Measurements from ENCODE around the gene ELL3.
"Not testable (repeated sequence)": the region's sequence is repeated elsewhere in the genome, so short reads cannot be mapped to it uniquely, and the experiment has no call there.

The ELL3 gene, protein sequence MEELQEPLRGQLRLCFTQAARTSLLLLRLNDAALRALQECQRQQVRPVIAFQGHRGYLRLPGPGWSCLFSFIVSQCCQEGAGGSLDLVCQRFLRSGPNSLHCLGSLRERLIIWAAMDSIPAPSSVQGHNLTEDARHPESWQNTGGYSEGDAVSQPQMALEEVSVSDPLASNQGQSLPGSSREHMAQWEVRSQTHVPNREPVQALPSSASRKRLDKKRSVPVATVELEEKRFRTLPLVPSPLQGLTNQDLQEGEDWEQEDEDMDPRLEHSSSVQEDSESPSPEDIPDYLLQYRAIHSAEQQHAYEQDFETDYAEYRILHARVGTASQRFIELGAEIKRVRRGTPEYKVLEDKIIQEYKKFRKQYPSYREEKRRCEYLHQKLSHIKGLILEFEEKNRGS

DNA sequence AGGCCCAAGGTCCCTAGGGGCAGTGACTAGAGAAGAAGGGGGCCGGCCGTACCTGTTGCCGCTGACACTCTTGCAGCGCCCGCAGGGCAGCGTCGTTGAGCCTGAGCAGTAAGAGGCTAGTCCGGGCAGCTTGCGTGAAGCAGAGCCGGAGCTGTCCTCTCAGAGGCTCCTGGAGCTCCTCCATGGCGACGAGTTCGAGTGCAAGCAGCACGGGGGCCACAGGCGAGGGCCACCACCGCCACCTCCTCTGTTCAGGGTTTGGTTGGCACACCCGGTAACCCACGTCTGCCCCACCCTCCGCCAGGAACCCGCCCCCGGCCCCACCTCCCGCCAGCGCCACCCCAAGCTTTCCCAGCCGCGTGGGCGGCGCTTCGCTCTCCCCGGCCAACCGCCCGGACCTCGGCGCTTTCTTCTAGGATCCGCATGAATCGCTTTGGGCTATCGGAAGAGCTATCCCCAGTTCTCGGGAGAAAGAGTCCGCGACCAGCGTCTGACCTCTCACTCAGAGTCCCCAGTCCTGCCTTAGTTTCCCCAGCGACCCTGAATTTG, at the start of gene ELL3:
Gene ELL3 (minus strand): TSS at position 249 of the 549 bp plus-strand sequence. CDS start 65 bp downstream, at position 184.
- ChIA-PET POLR2A (ENCODE audit: low non-redundant PET) (interaction anchor here (0.5 to 1.0 kb wide), 4 partner anchors 9 to 33 kb away, joined by 3 to 10 read pairs (median 4); no protein-coding TSS in a partner anchor), CTCF (interaction anchor here (0.6 to 1.7 kb wide), 3 partner anchors 13 to 394 kb away, joined by 3 to 5 read pairs (median 4); no protein-coding TSS in a partner anchor)
- DNase-seq (ENCODE audit: low spot score) = peak; percentile 83
- peak within 1 kb of the TSS; percentile 93 for H3K27ac ChIP-seq
- TF ChIP-seq, protein P1, sequence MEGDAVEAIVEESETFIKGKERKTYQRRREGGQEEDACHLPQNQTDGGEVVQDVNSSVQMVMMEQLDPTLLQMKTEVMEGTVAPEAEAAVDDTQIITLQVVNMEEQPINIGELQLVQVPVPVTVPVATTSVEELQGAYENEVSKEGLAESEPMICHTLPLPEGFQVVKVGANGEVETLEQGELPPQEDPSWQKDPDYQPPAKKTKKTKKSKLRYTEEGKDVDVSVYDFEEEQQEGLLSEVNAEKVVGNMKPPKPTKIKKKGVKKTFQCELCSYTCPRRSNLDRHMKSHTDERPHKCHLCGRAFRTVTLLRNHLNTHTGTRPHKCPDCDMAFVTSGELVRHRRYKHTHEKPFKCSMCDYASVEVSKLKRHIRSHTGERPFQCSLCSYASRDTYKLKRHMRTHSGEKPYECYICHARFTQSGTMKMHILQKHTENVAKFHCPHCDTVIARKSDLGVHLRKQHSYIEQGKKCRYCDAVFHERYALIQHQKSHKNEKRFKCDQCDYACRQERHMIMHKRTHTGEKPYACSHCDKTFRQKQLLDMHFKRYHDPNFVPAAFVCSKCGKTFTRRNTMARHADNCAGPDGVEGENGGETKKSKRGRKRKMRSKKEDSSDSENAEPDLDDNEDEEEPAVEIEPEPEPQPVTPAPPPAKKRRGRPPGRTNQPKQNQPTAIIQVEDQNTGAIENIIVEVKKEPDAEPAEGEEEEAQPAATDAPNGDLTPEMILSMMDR (conservative IDR thresholded peaks at IDR 0.05; ENCODE audit: low read depth) = no peak

DNA sequence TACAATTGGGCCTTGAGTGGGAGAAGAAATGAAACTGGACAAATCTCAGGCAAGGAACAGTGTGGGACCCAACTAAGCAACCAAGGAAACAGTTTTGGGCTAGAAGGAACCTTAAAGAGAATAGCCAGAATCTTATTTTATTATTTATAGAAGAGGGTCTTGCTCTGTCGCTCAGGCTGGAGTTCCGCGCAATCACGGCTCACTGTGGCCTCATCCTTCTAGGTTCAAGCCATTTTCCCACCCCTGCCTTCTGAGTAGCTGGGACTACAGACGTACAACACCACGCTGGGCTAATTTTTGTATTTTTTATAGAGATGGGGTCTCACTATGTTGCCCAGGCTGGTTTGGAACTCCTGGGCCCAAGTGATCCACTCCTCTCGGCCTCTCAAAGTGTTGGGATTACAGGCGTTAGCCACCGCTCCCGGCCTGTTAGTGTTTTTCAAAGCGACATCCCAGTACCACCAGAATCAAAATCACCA, 49.3 kb upstream of the ELL3 start:
- CTCF ChIA-PET = no interaction called here
- POLR2A ChIA-PET (ENCODE audit: low non-redundant PET) = no interaction called here
- DNase-seq (ENCODE audit: low spot score) = no peak
- TF ChIP-seq, protein P1 (conservative IDR thresholded peaks at IDR 0.05; ENCODE audit: low read depth) = no peak
- peak overlapping the region; percentile 87 for H3K27ac ChIP-seq

DNA sequence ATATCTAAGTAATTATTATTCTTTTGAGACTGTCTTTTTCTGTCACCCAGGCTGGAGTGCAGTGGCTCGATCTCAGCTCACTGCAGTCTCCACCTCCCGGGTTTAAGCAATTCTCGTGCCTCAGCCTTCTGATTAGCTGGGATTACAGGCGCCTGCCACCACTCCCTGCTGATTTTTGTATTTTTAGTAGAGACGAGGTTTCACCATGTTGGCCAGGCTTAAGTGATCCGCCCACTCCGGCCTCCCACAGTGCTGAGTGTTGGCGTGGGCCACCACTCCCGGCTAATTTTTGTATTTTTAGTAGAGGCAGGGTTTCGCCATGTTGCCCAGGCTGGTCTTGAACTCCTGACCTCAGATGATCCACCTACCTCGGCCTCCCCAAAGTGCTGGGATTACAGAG, 48.5 kb upstream of the ELL3 start:
- POLR2A ChIA-PET (ENCODE audit: low non-redundant PET); CTCF ChIA-PET; DNase-seq (ENCODE audit: low spot score): not testable (repeated sequence)
- peak overlapping the region; percentile 93 for H3K27ac ChIP-seq

DNA sequence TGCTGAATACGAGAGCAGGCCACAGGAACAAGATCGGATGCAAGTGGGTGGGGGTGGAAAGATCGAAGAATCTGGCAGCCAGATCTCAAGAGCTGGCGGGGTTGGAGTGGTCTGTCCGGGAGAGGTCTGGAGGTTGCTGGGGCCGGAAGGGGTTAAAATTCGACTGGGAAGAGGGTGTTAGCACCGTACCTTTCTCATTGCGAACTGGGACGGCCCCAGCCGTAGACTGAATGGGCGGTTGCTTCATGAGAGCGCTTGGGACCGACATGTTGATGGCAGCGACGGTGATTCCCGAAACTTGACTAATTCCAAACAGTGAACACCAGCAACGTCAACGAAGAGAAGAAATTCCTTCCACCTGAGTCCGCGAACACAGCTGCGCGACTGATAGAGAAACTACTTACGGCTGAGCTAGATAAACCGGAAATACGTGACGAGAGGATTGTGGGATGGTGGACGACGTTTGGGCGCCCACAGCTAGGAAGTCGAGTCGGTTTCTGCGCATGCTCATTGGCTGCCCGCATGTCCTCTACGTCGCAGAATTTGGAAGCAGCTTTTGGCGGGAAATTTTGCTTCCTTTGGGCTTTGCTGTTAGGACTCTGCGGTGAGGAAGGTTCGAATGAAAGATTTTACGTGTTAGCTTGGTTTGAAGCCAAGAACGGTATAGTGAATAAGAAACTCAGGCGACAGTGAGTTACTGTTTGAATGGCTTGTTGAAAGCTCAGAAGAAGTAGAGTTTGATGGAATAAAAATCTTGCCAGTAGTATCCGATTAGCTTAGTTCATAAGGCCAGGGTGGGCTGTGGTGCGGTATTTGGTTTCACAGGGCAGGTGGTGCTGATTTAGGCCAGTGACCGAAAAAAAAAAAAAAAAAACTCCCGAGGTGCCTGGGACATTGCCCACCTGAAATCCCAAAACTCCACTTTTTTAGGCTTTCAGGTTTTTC, 47.8 kb upstream of the ELL3 start, which contains the start of gene MFAP1:
Gene MFAP1 (minus strand): TSS at position 389 of the 945 bp plus-strand sequence. CDS start 121 bp downstream, at position 268.
- peak; percentile 99 for DNase-seq (ENCODE audit: low spot score)
- CTCF ChIA-PET = no interaction called here
- H3K27ac ChIP-seq = peak within 1 kb of the TSS; percentile 93
- TF ChIP-seq, protein P1 (conservative IDR thresholded peaks at IDR 0.05; ENCODE audit: low read depth) = no peak
- POLR2A ChIA-PET (ENCODE audit: low non-redundant PET) = interaction anchor here (0.6 kb wide), 1 partner anchor 365 kb away, joined by 4 read pairs; no protein-coding TSS in a partner anchor

DNA sequence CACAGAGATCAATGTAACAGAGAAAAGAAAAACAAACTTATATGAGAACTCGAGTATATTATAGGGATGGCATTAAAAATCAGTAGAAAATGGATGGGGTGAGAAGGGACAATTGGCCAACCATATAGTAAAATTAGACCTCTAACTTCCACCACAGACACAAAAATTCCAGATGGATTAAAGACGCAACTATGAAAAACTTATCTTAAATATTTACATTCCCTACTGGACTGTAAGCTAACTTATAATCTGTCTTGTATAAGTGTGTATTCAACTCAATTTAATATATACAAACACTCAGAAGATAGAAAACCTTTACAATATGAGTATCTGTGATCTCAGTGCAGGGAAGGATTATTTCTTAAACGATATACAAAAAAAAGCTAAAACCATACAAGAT, 44.7 kb upstream of the ELL3 start:
- TF ChIP-seq, protein P1 (conservative IDR thresholded peaks at IDR 0.05; ENCODE audit: low read depth) = no peak
- H3K27ac ChIP-seq = no peak overlapping the region
- ChIA-PET CTCF (interaction anchor here (0.6 kb wide), 1 partner anchor 19 kb away, joined by 4 read pairs; no protein-coding TSS in a partner anchor), POLR2A (ENCODE audit: low non-redundant PET) (no interaction called here)
- DNase-seq (ENCODE audit: low spot score) = no peak

DNA sequence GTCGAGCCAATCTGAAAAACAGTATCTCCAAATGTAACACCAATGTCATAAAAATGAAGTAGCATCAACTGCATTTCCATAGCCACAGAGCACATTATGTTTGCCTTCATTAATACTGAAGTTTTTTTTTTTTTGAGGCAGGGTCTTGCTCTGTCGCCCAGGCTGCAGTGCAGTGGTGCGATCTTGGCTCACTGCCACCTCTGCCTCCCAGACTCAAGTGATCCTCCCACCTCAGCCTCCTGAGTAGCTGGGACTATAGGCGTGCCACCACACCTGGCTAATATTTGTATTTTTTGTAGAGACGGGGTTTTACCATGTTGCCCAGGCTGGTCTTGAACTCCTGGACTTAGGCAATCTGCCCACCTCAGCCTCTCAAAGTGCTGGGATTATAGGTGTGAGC, 38.3 kb upstream of the ELL3 start:
- POLR2A ChIA-PET (ENCODE audit: low non-redundant PET); CTCF ChIA-PET; DNase-seq (ENCODE audit: low spot score); H3K27ac ChIP-seq: not testable (repeated sequence)
